ENCODE results near the gene ASCL3.
"Not testable (repeated sequence)": the region's sequence is repeated elsewhere in the genome, so short reads cannot be mapped to it uniquely, and the experiment has no call there.

The ASCL3 gene

GRCh38 chr11:8908099-8908498 is 34.7 kb downstream of the ASCL3 start:
- no peak for DNase-seq

- no peak for DNase-seq
Observed at GRCh38 chr11:8907116-8907515, 35.7 kb downstream of the ASCL3 start.

GRCh38 chr11:8905528-8906165 is 37.2 kb downstream of the ASCL3 start:
- DNase-seq = no peak

GRCh38 chr11:8899119-8899753 is 43.6 kb downstream of the ASCL3 start:
- no peak for DNase-seq

- not testable (repeated sequence) for DNase-seq
Observed at GRCh38 chr11:8891185-8891584, 51.6 kb downstream of the ASCL3 start.
